ENCODE data around the gene FYB1.

FYB1 gene

DNA sequence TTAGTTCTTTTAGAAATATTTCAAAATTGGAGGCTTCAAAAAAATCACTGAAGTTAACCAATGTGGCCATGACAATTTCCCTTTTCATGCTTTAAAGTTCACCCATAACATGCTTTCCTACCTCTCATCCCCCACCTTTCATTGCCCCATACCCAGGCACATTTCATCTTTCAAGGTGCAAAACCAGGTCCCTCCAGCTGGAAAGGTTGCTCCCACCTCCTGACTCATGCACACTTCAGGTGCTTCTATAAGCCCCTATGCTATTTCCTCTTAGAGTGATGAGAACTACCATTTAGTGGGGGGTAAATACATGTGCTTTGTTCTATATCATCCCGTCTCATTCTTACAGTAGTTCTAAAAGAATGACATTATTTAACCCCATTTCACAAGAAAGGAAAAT, 15.4 kb downstream of the FYB1 start:
- no peak for DNase-seq (ENCODE audit: low read depth)

DNA sequence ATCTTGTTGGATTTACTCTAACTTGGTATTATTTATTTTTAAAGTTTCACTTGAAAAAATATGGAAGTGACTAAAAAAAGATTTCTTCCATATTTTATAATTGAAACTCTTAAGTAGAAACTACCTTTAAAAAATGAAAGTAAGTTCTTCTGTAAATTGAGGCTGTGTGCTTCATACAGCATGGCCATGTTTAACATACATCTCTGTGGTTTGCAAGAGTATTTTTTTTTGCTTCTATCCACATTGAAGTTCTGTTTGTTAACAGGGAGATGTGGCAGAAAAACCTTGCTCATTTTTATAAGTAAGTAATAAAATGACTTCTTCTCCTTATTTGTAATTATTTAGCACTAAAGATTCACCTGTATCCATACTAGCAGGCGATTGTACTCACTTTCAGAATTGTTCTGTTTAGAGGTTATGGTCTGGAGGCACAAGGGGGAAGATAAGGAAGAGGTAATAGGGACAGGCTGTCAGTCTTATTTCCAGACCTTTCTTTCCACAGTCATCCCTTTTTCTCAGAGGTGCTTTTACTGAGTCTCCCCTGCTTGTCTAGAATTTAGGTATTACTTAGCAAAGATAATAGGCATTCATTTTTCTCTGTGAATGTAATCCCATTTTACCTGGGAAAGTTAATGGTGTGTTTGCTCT, 16.0 kb downstream of the FYB1 start:
- no peak for DNase-seq (ENCODE audit: low read depth)

GRCh38 chr5:39202597-39203274, 16.6 kb downstream of the FYB1 start:
- DNase-seq (ENCODE audit: low read depth), result no peak

- no peak for DNase-seq (ENCODE audit: low read depth)
Measured at GRCh38 chr5:39201781-39202596, 17.4 kb downstream of the FYB1 start.

DNA sequence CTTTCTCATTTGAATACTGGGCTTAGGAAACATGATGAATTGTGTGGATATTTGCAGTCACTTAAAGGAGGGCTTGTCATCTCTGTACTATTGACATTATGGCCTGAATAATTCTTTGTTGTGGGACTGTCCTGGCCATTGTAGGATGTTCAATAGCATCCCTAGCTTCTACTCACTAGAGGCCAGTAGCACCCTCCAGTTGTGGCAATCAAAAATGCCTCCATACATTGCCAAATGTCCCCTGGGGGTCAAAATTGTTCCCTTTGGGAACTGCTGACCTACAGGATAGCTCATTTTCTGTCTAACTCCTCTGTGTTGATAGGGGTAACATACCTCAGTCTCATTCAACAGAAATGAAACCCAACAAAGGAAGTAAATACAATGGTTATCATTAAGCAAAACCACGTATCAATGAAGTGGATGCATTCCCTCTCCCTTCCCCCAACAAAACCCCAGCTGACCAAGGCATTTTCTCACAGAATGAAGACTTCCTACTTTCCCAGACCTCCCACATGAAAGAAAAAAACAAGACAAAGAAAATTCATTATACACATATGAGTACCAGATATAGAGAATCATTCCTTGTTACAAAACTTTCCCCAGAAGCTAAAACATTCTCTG, 18.1 kb downstream of the FYB1 start:
- DNase-seq (ENCODE audit: low read depth), result no peak

DNA sequence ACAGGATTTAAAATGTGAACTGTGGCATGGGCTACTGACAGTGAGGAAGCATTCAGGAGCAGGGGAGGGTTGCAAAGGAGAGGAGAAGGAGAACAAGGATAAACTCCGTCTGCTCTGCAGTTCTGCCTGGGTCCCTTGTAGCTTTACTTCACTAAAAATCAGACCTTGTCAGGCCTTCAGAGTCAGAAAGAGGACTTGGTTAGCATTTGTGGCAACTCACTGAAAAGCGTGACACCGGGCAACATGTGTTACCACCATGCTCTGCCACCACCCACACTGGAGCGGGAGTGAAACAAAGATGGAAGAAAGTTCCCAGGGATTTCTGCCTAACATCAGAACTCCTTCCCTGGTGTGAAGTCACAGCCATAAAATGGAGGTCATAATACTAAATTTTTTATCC, 19.3 kb downstream of the FYB1 start:
- DNase-seq (ENCODE audit: low read depth), result no peak

- DNase-seq (ENCODE audit: low read depth), result no peak
Measured at GRCh38 chr5:39199335-39199734, 20.0 kb downstream of the FYB1 start.

DNA sequence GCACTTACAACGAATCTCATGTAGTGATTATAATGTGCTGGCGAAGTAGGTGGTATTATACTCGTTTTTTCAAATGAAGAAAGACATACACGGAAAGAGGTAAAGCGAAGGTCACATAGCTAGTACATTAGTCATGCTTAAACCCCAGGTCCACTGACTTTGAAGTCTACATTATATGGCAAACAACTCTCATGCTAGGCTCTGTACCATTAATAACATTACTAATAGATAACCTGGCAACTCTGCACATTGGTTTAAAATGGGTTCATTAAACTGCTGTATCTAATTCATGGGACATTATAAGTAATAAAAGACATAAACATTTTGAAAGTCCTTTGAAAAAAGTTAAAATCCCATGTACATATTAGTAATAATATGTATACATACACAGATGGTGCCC, 21.2 kb downstream of the FYB1 start:
- no peak for DNase-seq (ENCODE audit: low read depth)

DNA sequence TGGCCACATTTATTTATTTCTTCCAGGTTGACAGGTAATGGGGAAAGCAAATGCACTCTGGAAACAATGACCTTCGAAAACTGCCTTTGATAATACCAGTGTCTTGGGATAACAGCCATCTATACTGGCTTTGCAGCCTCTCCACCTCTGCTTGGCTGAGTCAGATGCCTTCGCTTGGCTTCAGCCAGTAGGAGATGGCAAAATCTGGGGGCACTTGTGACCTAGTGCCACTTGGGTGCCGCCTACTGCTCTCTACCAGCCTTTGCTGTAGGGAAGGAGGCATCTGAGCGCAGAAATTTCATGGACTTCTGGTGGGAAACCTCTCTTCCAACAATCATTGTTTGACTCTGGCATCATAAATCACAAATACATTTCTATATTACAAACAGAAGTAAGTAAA, 21.8 kb downstream of the FYB1 start:
- DNase-seq (ENCODE audit: low read depth), result no peak

- no peak for DNase-seq (ENCODE audit: low read depth)
Measured at GRCh38 chr5:39195198-39195826, 24.1 kb downstream of the FYB1 start.

DNA sequence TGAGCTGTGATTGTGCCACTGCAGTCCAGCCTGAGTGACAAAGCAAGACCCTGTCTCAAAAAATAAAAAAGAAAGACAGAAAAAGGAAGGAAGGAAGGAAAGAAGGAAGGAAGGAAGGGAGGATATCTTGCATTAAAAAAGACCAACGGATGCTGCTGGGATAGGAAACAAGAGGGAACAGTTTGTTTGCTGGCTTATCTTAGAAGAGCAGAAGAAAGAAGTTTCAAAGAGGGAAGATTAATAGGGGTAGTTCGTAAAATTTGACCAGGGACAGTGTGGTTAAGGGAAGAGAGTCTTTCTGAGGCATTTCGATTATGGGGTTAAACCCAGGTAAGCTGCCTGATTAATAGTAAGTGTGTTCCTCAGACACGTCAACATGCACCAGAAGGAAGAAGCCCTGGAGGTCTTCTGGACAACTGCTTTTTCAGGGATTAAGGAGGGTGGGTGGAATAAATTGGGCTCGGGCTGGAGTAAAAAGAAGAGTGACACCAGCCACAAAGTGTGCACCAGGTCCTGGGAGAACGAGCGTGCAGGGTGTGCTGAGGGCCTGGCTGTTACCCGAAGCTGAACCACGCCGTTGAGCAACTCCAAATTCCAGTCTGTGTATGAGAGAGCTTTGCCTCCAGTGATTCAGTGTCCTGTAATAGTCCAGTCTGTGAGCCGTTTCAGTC, 24.8 kb downstream of the FYB1 start:
- DNase-seq (ENCODE audit: low read depth), result no peak

DNA sequence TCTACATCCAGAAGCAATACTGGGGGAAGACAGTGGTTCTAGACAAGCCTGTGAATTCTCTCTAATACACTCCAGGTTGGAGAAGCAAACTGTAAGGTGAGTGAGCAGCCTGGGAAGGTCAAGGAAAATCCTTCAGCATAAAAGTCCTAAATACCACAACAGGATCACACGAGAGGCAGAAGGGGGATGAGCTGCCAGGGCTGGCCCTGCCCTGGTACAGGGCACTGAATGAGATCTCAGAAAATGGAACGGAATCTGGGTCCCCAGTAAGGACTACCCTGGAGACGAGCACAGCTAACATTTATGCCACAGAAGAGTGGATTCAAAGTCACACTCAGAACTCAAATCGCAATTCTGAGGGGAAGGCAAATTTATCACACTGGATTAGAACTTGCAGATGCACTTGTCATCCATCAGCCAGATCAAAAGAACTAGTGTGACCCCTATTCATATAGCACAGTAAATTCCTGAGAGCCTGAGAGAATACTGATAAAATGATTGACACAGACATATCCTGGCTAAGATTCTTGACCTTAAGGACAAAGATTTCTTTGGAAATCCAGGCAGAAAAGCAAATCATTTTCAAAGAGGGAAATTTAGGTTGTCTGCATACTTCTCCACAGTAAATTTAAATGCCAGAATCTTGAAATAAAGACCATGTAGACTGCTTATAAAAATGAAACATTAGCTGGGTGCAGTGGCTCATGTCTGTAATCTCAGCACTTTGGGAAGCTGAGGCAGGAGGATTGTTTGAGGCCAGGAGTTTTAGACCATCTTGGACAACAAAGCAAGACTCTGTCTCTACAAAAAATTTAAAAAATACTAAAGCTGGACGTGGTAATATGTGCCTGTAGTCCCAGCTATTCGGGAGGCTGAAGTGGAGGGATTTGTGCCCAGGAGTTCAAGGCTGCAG, 25.6 kb downstream of the FYB1 start:
- no peak for DNase-seq (ENCODE audit: low read depth)

DNA sequence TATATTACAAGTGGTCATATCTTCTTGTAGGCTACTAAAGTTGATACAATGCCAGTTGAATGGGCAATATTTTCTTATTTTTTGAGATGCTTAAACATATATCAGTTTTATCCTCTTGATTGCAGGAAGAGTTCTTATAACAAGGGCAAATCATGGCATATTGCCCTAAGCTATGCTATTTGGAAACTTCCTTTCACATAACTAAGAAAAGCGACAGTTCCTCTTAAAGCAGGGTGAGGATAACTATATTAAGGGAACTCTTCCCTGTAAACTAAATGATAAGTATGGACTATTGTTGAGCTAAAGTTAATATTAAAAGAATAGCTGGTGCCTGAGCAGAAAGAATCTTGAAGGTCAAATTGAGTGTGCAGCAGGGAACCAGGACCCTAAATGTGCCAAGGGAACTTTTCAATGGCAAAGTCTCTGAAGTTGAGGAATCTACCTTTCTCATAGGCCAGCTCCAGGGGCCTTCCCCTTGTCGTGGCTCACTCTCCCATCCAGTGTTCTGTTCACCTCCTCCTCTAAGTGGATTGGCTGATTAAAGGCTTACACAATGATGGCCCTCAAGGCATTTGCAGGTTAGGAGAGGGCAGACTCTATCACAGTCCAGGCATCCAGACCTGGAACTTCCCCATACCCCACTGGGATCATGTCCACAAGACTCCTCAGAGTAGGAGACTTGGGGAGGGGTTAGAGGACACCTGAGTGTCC, 26.8 kb downstream of the FYB1 start:
- no peak for DNase-seq (ENCODE audit: low read depth)

DNA sequence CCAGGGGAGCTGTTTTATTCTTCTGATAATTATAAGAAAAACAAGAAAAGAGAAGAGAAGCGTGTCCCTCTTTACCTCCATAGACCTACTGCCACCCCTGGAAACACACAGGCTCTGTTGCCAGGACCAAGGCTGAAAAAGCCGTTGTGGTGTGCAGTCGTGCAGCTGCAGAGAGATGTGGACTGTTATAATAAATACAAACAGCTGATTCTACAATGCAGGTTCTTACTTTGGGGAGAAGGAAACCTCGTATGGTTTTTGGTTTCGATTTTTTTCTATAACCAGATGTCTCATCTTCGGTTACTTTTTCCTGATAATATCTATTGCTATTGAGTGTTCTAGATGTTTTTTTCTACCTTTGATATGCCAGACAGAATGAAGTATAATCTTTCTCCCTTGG, 28.1 kb downstream of the FYB1 start:
- no peak for DNase-seq (ENCODE audit: low read depth)

DNA sequence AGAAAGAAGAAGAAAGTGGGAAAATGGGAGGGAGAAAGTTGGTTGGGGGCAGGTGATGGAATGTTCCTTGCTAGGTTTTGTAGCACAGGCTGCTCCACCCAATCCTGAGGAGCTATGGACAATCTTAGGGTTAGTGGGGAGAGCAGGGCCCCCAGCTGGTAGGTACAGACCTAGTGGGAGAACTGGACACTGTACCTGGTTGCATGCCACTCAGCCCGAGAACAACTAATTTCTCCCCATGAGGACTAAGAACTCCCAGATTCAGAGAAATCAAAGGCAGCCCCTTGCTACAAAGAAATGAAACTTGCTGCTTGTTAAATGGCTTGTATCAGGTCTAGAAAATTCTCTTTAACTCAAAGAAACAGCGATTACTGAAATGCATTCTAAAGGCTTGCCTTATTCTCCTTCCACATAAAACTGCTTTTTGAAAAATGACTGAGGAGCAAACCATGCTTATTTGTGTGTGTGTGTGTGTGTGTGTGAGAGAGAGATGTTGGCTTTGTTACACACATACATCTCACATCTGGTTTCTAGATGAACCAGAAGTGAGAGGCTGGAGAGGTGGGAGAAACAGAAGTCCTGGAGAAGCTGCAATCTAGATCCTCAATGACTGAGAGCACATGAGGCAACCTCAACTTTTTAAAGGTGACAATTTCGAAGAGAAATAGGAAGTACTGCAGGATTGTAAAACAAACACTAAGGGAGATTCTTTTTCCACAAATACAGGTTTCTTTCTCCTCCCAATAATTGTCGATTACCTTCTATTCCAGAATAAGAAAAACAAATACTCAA, 28.9 kb downstream of the FYB1 start:
- no peak for DNase-seq (ENCODE audit: low read depth)

DNA sequence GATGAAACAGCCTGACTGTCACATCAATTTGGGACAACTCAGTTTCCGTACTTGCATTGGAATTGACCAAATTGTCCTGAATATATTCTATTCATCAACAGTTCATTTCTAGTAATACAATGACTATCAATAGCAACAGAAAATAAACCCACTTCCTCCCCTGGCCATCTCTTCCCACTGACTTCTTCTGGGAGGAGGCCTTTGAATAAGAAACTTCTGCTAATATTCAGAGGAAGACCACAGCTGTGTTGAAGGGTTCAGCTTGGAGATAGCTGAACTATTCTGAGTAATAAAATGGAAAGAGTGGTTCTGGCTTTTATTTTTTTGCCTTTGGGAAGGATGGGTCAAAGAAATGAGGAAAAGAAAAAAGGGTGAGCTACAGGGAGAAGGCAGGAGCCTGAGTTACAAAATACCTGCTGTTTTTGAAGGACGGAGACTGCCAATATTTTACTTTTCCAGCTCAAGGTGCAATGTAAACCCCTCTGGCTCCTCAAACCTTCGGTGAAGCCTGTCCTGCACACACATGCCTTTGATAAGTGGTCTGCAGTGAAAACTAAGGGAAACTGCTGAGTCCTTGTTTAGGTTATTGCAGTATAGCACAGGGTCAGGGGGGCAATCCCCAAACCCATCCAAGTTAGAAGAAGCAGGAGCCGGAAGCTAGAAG, 29.9 kb downstream of the FYB1 start:
- DNase-seq (ENCODE audit: low read depth), result no peak

- no peak for DNase-seq (ENCODE audit: low read depth)
Measured at GRCh38 chr5:39187831-39188731, 31.3 kb downstream of the FYB1 start.
